Right renal pelvis (tissue), 4 donors: ENCODE results near the gene TXNRD1. TPM values are rescaled to one million over a fixed set of nuclear protein-coding genes. Genes with fewer than 3 reads are reported as not detected.
A peak's percentile ranks its signal among the peaks of the same experiment; 100 is the strongest.
"Not testable (repeated sequence)": the region's sequence is repeated elsewhere in the genome, so short reads cannot be mapped to it uniquely, and the experiment has no call there.

Experiments
- DNase-seq, 4 donors: peaks; one replicate each; pipeline ENCODE4 v3.0.0-alpha.2; 2013; ENCODE audit warnings: low read depth in 4 of 4, low spot score in 3 of 4, missing footprints in 1 of 4
- polyA plus RNA-seq, 4 donors: library from polyadenylated mRNA; unstranded; fragments of 120-200 nt; gene quantifications; one replicate each; pipeline ENCODE4 v1.2.1, GENCODE V29; 2013; ENCODE audit not compliant: insufficient read length in 4 of 4

The TXNRD1 gene
- polyA plus RNA-seq, 4 donors: 56.3 to 75.0 (median 66.2) TPM

DNA sequence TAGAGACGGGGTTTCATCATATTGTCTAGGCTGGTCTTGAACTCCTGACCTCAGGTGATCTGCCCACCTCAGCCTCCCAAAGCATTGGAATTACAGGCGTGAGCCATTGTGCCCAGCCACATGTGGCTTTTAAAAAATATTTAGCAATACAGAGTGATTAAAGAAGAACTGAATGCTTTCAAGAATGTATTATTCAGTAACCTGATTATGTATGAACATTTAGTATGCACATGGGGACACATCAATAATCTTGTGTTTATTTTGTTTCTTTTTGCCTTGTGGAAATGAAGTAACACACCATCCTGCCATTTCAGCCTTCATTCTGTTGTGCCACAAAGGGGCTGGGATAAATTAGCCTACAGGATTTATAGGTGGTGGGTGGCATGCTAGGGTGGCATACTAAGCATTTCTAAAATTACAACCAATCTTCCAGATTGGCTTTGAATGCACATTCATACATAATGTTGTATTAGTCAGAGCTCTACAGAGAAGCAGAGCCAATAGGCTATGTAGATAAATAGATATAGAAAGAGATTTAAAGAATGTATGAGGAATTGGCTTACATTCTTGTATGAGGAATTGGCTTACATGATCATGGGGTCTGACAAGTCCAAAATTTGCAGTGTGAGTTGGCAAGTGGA lies 25.5 kb upstream of the TXNRD1 start:
- no peak for DNase-seq

DNA sequence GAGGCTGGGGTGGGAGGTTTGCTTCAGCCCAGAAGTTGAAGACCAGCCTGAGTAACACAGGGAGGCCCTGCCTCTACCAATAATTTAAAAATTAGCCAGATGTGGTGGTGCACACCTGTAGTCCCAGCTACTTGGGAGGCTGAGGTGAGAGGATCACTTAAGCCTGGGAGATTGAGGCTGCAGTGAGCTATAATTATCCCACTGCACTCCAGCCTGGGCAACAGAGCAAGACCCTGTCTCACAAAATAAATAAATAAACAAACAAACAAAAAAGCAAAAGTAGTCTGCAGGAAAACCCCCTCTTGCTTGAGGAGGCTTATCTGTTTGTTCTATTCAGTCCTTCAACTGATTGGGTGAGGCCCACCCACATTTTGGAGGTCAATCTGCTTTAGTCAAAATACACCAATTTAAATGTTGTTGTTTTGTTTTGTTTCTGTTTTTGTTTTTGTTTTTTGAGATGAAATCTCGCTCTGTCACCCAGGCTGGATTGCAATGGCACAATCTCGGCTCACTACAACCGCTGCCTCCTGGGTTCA lies 24.9 kb upstream of the TXNRD1 start:
- no peak for DNase-seq

DNA sequence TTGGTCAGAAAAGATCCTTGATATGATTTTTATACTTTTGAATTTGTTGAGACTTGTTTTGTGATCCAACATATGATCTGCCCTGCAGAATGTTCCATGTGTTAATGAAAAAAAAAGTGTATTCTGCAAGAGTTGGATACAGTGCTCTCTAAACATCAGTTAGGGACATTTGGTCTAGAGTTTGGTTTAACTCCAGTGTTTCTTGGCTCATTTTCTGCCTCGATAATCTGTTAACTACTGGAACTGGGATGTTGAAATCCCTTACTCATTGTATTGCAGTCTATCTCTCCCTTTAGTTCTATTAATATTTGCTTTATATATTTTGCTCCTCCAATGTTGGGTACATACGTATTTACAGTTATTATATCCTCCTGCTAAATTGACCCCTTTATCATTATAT lies 18.3 kb upstream of the TXNRD1 start:
- DNase-seq: no peak

DNA sequence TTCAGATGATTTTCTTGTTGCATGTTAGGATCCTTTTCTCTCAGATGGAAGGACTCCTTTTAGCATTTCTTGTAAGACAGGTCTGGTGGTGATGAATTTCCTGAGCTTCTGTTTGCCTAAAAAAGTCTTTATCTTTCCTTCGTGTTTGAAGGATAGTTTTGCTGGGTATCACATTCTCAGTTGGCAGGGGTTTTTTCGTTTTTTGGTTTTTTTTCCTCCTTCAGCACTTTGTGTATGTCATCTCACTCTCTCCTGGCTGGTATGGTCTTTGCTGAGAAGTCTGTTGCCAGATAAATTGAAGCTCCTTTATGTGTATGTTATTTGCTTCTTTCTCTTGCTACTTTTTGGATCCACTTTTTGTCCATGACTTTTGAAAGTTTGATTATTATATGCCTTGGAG lies 15.6 kb upstream of the TXNRD1 start:
- DNase-seq: no peak

DNA sequence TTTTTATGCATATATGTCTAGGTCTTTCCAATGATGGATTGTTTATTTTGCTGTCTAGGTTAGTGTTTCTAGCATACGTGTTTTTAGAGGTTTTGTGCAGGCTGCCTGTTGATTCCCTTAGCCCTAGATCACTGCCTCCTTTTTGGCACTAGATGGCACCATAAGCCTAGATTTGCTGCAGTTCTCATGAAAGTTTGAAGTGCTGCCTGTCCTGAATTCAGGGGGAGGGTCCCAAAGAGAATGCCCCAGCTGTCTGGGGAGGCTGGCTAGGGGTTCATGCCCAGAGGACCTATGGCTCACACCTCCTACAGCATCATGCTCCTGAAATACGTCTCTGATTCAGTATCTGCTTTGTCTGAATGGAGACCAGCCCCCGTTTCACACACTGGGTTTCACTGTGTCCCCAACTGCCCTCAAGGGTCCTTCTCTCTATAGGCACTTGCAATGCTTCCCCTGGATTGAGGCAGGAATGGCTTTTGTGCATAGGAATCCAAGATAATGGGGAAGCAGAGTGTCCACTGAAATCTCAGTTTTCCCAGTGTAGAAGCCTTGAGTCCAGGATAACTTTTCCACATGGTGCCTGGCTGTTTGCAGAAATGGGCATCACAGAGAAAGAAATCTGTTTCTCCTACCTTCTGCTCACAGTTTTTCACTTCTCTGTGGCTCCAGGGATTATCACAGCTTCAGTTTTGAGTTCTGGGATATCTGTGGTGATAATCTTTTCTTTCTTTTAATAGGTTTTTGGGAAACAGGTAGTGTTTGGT lies 14.2 kb upstream of the TXNRD1 start:
- DNase-seq: peak in 2 of 4 donors; percentile 37 to 44

DNA sequence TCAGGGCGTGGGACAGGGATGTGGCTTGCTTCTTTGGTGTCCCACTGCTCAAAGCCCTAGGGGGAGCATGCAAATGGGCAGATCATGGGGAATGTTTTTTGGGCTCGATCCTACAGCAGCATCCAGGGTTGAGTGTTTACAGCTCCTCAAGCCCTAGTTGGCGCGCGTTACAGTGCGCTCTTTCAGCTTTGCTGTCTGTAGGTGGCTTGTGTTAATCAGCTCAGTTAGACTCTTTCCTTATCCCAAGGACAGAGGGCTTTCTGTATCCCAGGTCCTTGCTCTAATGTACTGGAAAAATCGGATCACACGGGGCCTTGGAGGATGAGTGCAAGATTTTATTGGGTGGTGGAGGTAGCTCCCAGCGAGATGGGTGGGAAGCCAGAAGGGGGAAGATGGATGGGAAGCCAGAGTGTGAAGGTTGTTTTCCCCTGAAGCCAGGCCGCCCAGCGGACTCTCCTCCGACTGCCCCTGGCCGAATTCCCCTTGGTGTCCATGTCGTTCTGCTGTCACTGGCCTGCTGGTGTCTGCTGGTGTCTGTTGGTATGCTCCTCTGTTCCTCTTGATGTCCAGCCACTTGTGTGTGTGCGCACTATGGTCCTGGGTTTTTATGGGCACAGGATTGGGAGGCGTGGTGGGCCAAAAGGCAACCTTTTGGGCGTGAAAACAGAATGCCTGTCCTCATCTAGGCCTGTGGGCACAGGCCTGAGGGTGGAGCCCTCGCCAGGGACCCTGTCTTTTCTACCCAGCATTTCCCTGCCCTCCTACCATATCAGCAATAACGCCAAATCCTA lies 10.7 kb upstream of the TXNRD1 start:
- no peak for DNase-seq

DNA sequence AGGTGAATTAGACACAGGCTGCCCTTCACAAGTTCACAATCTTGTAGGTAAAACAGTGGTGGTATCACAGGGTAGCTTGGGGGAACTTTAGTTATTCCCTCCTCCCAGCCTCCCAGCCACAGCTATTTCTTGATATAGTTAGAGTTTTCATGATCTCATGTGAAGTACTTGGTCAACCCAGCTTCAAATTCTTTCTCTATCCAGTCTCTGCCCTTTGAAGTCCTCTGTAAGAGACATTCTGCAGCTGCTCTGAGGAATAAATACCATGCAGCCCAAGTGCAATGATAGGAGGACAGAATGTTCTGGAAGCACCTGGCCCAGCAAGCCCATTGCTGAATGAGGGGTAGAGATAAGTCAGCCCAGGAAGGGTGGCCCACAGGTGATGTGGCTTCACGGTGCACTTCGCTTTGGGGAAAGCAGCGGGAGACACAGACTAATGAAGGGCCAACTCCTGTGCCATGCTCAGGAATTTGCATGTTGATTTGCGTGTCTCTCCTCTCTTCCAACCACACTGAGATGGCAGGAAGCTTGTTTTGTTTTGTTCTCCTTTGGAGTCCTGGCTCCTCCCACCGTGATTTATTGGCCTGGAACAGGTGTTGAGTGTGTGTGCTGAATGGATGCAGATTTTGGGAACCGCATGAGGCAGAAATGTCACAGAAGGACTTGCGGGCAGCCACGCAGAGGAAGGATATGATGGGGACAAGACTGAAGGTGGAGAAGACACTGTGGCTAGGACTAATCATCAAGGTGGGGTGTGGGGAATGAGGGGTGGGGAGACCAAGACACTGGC lies 8.0 kb upstream of the TXNRD1 start:
- DNase-seq: no peak

DNA sequence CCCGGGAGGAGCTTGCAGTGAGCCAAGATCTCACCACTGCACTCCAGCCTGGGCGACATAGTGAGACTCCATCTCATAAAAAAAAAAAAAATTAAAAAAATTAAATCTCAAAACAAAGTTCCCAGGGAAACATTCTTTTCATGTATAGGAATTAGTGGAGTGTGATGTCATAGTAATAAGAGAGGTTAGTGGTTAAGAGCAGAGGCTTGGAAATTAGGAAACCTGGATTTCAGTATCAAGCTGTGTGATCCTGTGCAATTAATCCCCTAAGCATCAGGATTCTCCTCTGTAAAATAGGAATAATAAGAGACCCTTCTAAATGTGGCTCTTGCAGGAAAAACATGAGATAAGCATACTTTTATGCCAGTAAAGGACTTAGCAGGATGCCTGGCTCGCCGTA lies 3.1 kb upstream of the TXNRD1 start:
- no peak for DNase-seq

DNA sequence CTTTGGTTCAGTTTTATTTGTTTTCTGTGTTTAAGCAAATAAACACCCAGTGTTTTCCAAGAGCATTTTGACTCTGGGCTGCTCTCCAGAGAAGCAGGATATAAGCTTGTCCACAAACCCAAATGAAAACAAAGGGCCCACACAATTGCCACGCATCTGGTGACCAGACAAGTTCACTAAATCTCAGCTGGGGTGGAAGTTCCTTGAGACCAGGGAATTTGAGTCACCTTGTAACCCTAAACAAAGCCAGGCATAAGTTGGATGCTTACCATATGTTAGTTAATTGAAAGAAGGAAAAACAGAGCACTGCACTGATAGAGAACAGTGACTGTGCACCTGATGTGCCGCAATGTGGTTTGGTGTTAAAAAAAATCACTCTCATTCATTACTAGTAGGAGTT lies 1.6 kb upstream of the TXNRD1 start:
- DNase-seq: no peak

DNA sequence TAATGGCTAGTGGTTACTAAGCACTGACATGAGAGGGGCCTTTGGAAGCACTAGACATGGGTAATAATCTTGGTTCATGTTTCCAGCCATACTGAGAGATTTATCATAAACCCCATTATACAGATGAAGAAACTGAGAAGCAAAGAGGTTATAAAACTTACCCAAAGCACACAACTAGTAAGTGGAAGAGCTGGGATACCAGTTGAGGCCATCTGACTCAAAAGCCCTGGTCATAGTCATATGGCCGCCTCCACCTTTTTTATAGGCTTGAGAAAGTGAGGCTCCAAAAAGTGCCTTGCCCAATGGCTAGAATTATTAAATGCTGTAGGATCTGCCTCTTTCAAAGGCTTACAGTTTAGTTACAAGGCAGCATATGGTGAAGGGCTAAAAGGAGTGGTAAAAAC lies 944 bp downstream of the TXNRD1 start:
- no peak for DNase-seq

DNA sequence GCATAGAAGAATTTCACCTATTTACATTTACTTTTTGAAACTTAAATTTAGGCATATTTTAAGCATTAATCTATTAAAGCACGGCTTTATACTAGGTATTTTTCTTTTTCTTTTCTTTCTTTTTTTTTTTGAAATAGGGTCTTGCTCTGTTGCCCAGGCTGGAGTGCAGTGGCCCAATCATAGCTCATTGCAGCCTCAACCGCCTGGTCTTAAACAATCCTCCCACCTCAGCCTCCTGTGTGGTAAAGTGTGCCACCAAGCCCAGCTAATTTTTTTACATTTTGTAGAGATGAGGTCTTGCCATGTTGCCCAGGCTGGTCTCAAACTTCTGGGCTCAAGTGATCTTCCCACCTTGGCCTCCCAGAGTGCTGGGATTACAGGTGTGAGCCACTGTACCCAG lies 2.9 kb downstream of the TXNRD1 start:
- not testable (repeated sequence) for DNase-seq

DNA sequence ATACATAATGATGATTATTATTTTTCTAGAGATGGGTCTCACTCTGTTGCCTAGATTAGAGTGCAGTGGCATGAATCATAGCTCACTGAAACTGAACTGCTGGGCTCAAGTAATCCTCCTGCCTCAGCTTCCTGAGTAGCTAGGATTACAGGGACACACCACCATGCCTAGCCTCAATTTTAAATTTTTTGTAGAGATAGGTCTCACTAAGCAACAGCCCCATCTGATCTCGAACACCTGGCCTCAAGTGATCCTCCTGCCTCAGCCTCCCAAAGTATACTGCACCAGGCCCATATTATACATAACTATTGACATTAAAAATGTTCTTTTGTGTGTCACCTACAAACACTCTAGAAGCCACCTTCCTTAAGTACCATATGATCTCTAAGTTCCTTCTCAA lies 3.4 kb downstream of the TXNRD1 start:
- DNase-seq: no peak

DNA sequence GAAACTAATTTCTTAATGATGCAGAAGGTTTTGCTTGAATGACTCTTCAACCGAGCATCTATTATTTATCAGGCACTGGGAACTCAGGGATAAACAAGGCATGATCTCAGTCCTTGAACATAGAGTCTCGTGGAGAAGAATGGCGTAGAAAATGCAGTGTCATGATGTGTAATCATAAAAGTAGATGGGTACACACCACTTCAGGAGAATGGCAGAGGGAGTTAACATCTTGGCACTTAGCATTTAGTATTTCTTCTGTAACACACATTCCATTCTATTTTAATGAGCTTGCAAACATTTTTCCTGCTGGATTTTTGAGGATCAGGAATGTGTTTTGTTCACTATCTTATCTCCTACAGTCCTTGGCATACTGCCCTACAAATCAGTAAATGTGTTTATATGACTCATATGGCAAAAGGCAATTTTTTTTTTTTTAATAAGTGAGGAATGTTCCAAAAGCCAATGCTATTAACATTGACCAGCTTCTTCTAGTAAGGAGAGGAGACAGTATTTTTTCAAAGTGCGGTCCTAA lies 3.8 kb downstream of the TXNRD1 start:
- DNase-seq: no peak

DNA sequence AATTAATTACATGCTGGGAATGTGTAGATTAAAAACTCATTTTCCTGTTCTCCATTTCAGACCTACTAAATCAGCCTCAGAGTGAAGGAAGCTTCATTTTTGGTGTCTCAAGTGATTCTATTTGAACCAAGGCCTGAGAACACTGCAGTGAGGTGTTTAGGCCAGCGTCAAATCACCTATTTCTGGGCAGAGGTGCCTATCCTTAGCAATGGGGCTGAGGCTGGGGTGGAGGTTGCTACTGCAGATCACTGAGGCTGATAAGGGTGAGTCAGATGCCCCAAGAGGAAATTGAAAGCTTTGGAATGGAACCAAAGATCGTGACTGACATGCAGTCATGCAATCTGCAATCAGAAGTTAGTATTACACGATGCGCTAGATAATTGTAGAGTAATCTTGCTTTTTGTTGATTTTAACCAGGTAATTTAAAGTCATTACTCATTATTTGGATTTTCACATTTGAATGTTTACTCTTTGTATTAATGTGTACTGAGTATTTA lies 4.4 kb downstream of the TXNRD1 start:
- DNase-seq: no peak

DNA sequence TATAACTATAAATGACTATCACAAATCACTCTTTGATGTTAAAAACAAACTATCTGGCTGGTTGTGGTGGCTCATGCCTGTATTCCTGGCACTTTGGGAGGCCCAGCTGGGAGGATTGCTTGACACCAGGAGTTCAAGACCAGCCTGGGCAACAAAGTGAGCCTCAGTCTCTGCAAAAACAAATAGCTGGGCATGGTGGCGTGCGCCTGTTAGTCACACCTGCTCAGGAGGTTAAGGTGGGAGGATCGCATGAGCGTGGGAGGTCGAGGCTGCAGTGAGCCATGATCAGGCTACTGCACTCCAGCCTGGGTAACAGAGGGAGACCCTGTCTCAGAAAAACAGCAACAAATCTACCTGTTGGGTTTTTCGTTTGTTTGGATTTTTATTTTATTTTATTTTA lies 5.4 kb downstream of the TXNRD1 start:
- no peak for DNase-seq

DNA sequence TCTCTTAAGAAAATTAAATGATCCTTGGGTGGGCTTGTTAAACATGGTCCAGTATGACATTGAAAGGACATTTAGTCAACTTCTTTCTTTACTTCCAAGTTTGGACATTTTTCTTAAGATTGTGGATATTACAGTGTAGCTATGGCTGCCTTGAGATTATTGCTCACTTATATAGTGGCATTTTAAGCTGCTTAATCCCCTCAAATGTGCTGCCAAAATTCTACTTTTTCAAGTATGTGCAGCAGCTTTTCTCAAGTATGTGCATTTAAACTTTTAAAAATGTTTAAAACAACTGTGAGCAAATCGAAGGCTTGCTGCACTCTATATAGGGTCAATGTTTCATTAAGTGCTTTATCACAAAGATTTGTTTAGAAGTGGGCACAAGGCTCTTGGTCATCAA lies 7.4 kb downstream of the TXNRD1 start:
- no peak for DNase-seq

DNA sequence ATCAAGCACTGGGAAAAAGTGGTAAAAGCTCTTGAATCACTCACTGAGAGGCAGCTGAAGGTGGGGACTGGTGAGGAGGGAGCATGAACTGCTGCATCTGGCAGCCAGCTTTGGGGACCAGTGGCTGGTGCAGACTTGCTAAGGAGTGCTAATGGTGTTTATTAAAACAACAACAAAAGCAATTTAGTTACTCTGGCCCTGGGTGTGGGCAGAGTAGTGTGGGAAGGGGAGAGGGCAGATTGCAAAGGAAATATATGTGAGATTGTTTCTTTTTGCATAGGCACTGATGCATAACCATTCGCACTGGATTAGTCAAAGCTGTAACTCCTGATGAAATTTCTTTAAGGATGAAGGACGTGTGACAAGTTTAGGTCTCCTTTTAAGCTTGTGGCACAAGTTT lies 8.1 kb downstream of the TXNRD1 start:
- no peak for DNase-seq

DNA sequence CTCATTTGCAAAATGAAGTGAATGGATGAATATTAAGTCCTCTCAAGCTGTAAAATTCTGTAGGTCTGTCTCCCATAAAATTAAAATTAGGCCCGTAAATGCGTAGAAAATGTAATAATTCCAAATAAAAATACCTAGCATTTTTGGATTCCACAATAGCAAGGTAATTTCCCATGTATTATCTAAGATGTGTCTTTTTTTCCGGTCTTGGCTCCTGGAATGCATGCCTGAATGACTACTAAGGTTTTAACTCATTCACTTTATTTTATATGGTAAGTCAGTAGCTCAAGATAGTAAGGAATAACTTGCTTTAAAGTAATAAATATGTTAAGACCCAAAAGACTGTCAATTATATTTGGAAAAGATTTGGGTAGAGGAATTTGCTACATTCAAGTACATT lies 11.1 kb downstream of the TXNRD1 start:
- no peak for DNase-seq

DNA sequence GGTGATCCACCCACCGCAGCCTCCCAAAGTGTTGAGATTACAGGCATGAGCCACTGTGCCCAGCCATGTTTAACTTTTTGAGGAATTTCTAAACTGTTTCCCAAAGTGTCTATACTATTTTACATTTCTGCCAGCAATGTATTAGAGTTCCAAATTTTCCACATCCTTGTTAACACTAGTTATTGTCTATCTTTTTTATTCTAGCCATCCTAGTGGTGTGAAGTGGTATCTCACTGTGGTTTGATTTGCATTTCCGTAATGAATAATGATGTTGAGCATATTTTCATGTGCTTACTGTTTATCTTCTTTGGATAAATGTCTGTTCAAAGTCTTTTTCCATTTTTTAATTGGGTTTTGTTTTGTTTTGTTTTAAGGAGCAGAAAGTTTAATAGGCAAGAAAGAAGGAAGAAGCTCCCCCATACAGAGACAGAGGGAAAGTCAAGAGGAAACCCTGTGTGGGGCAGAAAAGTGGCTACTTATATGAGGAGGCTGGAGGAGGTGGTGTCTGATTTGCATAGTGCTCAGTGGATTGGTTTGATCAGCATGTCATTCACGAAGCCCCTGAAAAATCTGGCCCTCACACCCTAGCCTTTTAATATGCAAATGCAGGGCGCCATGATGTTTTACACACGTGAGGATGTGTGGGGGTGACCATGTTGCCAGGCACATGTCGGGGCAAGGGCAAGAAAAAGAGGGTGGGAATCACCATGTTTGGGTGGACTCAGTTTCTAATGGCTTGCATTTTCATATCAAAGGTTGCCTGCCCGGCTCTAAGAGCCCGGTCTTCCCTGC lies 14.9 kb downstream of the TXNRD1 start:
- DNase-seq: no peak
